ENCODE data around the gene FUT8. TPM values are rescaled to one million over a fixed set of nuclear protein-coding genes. Genes with fewer than 3 reads are reported as not detected.
"Not testable (repeated sequence)": the region's sequence is repeated elsewhere in the genome, so short reads cannot be mapped to it uniquely, and the experiment has no call there.

Gene FUT8
- total RNA-seq, 1 donor from 2014 or later, result 7.8 TPM

DNA sequence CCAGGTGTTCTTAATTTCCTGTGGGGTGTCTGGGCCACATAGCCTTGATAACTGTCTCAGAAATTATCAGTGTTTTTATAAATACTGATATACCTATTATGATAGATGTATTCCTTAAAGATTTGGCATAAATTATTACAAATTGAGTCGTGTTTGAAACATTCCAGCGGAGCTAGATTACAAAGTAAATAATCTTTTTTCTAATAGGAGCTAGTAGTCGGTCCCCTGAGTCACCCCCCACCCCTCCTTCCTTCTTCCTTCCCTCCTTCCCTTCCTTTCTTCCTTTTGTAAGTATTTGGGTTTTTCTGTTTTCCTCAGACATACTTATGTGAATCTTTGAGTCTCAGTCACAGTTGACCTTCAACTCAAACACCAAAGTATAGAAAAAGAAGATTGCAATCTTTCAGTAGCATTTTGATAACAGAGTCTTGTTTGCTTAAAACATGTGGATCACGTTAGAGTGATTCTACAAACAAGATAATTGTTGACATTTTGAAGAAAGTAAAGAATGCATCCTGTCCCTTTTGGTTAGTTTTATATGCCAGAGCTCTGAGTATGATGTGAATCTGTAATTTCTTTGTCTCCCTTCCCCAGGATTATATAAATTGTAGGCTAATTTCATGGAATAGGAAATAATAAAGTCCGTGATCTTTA, 264.0 kb downstream of the FUT8 start:
- H3K27me3 ChIP-seq (ENCODE audit: low read depth), result no peaks in the 10 kb centered on the region
- intact Hi-C loops (cut with micrococcal nuclease), result no loop called here
- H3K4me3 ChIP-seq, result no peak overlapping the region
- TF ChIP-seq, protein P1, sequence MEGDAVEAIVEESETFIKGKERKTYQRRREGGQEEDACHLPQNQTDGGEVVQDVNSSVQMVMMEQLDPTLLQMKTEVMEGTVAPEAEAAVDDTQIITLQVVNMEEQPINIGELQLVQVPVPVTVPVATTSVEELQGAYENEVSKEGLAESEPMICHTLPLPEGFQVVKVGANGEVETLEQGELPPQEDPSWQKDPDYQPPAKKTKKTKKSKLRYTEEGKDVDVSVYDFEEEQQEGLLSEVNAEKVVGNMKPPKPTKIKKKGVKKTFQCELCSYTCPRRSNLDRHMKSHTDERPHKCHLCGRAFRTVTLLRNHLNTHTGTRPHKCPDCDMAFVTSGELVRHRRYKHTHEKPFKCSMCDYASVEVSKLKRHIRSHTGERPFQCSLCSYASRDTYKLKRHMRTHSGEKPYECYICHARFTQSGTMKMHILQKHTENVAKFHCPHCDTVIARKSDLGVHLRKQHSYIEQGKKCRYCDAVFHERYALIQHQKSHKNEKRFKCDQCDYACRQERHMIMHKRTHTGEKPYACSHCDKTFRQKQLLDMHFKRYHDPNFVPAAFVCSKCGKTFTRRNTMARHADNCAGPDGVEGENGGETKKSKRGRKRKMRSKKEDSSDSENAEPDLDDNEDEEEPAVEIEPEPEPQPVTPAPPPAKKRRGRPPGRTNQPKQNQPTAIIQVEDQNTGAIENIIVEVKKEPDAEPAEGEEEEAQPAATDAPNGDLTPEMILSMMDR (IDR thresholded peaks at IDR 0.05; ENCODE audit: borderline replicate concordance), result no peak
- no peaks in the 10 kb centered on the region for H3K9me3 ChIP-seq (replicated peaks)
- no peaks in the 10 kb centered on the region for H3K4me1 ChIP-seq
- no peak for DNase-seq
- H3K27ac ChIP-seq (replicated peaks), result no peak overlapping the region
- no peaks in the 10 kb centered on the region for H3K36me3 ChIP-seq

DNA sequence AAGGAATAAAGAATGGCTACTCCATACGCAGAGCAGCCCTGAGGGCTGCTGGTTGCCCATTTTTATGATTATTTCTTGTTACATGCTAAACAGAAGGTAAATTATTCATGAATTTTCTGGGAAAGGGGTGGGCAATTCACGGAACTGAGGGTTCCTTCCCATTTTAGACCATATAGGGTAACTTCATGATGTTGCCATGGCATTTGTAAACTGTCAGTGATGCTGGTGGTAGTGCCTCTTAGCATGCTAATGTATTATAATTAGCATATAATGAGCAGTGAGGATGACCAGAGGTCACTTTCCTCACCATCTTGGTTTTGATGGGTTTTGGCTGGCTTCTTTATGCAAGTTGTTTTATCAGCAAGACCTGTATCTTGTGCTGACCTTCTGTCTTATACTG, 273.0 kb downstream of the FUT8 start:
- Histone ChIP-seq H3K9me3 (replicated peaks) (peaks cover 7% of the 10 kb centered on the region), H3K4me1 (no peaks in the 10 kb centered on the region), H3K27ac (replicated peaks) (no peak overlapping the region), H3K36me3 (no peaks in the 10 kb centered on the region), H3K27me3 (ENCODE audit: low read depth) (no peaks in the 10 kb centered on the region), H3K4me3 (no peak overlapping the region)
- intact Hi-C loops (cut with micrococcal nuclease), result no loop called here
- no peak for DNase-seq
- TF ChIP-seq, protein P1 (IDR thresholded peaks at IDR 0.05; ENCODE audit: borderline replicate concordance), result no peak

DNA sequence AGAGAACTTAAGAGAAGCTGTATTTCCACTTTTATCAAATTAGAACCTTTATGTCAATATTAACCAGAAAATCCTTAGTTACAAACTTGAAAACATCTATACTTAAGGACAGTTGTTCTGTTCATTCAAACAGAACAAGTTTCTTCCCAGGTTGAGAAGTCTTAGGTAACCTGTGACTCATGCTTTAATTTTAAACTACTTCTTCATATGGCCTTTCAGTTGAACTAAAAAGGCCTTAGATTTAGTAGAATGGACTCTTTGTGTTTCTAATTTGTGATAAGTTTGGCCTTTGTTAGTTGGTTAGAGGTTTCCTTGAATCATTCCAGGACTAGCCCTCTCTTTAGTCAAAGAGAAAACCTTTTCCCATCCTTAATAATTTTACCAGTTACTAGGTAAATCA, 274.2 kb downstream of the FUT8 start:
- TF ChIP-seq, protein P1 (IDR thresholded peaks at IDR 0.05; ENCODE audit: borderline replicate concordance), result no peak
- H3K9me3 ChIP-seq (replicated peaks), result peaks cover 7% of the 10 kb centered on the region
- H3K4me3 ChIP-seq, result no peak overlapping the region
- DNase-seq, result no peak
- no peaks in the 10 kb centered on the region for H3K4me1 ChIP-seq
- no peak overlapping the region for H3K27ac ChIP-seq (replicated peaks)
- intact Hi-C loops (cut with micrococcal nuclease), result no loop called here
- no peaks in the 10 kb centered on the region for H3K27me3 ChIP-seq (ENCODE audit: low read depth)
- no peaks in the 10 kb centered on the region for H3K36me3 ChIP-seq

DNA sequence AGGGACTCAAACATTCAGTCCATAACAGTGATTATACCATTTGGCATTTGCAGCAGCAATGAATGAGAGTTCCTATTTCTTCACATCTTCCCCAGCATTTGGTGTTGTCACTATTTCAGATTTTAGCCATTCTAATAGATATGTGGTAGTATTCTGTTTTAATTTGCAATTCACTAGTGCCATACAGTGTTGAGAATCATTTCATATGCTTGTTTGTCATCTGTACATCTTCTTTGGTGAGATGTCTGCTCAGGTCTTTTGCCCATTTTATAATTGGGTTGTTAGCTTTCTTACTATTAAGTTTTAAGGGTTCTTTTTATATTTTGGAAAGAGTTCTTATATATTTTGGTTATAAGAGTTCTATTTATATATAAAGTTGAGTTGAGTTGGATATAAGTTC, 276.5 kb downstream of the FUT8 start:
- intact Hi-C loops (cut with micrococcal nuclease), result no loop called here
- no peaks in the 10 kb centered on the region for H3K36me3 ChIP-seq
- H3K27ac ChIP-seq (replicated peaks), result no peak overlapping the region
- H3K4me3 ChIP-seq, result no peak overlapping the region
- DNase-seq, result no peak
- H3K9me3 ChIP-seq (replicated peaks), result peaks cover 14% of the 10 kb centered on the region
- TF ChIP-seq, protein P1 (IDR thresholded peaks at IDR 0.05; ENCODE audit: borderline replicate concordance), result no peak
- H3K4me1 ChIP-seq, result no peaks in the 10 kb centered on the region
- H3K27me3 ChIP-seq (ENCODE audit: low read depth), result no peaks in the 10 kb centered on the region

DNA sequence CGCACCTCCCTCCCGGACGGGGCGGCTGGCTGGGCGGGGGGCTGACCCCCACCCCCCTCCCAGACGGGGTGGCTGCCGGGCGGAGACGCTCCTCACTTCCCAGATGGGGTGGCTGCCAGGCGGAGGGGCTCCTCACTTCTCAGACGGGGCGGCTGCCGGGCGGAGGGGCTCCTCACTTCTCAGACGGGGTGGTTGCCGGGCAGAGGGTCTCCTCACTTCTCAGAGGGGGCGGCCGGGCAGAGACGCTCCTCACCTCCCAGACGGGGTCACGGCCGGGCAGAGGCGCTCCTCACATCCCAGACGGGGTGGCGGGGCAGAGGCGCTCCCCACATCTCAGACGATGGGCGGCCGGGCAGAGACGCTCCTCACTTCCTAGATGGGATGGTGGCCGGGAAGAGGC, 280.0 kb downstream of the FUT8 start:
- H3K27me3 ChIP-seq (ENCODE audit: low read depth); H3K36me3 ChIP-seq; H3K4me1 ChIP-seq; H3K4me3 ChIP-seq; DNase-seq; H3K27ac ChIP-seq (replicated peaks); intact Hi-C loops (cut with micrococcal nuclease): not testable (repeated sequence)
- H3K9me3 ChIP-seq (replicated peaks), result peaks cover 29% of the 10 kb centered on the region

DNA sequence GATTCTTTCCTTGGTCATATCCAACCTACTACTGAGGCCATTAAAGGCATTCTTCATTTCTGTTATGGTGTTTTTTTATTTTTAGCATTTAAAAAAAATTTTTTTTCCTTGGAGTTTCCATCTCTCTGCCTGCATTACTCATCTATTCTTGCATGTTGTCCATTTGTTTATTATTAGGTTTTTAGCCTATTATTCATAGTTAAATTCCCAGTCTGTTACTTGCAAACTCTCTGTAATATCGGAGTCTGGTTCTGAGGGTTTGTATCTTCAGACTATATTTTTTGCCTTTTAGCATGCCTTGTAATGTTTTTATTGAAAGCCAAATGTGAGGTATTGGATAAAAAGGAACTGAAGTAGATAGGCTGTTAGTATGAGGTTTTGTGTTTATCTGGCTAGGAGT, 284.3 kb downstream of the FUT8 start:
- H3K27me3 ChIP-seq (ENCODE audit: low read depth), result no peaks in the 10 kb centered on the region
- no peak overlapping the region for H3K27ac ChIP-seq (replicated peaks)
- H3K4me3 ChIP-seq, result no peak overlapping the region
- intact Hi-C loops (cut with micrococcal nuclease), result no loop called here
- no peaks in the 10 kb centered on the region for H3K4me1 ChIP-seq
- TF ChIP-seq, protein P1 (IDR thresholded peaks at IDR 0.05; ENCODE audit: borderline replicate concordance), result no peak
- H3K36me3 ChIP-seq, result no peaks in the 10 kb centered on the region
- peaks cover 22% of the 10 kb centered on the region for H3K9me3 ChIP-seq (replicated peaks)
- no peak for DNase-seq
